Epithelial cell of prostate (primary cell): ENCODE measurements around the gene TOX2.

Source experiments
- DNase-seq: peaks from one replicate; pipeline ENCODE4 v3.0.0-alpha.2; 2011; ENCODE audit warnings: low read depth, low spot score
- H3K27ac ChIP-seq: fragments of 450-650 bp; 2 replicates; pipeline ENCODE4 v1.5.1; 2017; ENCODE audit warnings: mild to moderate bottlenecking

The TOX2 gene

DNA sequence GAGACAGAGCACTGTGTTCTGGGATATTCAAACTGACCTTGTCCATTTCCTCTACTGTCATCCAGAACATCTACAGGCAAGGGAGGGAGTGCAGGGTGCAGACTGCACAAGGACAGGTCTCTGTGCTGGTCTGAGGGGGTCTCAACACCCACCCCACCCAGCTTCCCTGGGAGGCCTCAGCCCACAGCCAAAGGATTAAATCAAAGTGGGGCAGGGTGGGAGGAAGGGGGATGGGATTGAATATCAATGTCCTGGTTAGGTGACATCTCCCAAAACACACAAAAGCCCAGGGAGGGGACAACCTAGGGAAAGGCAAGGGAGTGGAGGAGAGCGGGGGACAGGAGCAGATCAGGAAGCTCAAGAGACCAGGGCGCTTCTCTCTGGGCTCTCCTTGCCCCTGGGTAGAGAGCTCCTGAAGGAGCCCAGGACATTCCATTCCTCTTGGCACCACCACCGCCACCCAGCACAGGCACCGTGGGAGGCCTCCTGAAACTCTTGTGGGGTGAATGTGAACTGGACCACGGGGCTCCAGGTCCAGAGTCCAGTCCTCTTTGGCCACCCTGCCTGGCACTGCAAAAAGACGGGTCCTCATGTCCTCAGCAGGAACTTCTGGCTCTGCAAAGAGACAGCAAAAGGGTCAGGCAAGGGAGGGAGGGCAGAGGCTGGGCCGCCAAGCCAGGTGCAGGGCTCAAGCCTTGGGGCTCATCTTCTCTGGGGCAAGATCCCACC, 198.4 kb downstream of the TOX2 start:
- no peak overlapping the region for H3K27ac ChIP-seq
- no peak for DNase-seq

DNA sequence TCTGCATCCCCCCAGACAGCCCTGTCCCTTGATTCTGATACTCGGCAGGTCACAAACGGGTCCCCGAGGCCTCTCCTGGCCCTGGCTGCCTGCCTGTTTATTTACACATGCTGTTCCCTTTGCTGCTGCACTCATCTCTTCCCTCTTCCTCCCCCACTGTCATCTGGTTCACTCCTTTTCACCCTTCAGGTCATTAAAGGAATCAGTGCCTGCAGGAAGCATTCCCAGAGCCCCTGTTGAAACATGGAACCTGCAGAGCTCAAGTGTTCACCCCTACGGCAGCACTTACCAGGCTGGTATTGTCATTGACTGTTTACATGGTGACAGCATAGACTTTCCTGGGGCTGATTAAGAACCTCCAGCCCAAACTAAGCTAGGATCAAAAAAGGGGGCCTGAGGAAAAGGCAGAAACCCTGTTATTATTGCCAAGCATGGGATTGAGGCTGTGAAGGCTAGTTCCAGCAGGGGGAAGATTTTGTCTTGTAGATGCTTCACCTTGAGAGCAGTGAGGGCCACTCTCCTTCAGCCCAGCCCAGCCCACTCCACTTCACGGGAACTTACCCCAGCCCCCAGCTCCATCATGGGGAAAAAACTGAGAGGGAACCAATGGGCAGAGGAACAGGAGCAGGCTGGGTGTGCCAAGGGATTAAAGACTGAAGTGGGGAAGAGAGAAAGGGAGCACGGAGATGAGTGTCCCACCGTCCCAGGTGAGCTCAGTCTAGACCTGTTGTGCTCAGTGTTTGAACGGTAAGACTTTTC, 199.1 kb downstream of the TOX2 start:
- H3K27ac ChIP-seq = no peak overlapping the region
- DNase-seq = no peak

DNA sequence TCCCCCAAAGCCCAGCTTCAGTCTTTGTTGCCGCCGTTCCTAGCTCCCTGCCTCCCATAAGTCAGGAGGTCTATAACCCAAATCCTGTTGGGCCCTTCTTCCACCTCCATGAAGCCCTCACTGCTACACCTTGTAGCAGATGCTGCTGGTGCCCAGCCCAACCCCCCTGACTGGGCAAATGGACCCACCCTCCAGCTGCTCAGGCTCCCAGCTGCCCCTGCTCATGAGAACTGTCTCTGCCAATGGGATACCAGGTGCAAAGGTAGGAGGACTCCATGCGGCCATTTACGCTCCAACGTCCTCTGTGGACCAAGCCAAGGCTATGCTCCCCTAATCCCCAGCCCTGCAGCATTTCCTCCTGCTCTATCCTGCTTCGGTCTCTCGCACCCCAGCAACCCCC, 200.5 kb downstream of the TOX2 start:
- no peak overlapping the region for H3K27ac ChIP-seq
- DNase-seq = no peak

DNA sequence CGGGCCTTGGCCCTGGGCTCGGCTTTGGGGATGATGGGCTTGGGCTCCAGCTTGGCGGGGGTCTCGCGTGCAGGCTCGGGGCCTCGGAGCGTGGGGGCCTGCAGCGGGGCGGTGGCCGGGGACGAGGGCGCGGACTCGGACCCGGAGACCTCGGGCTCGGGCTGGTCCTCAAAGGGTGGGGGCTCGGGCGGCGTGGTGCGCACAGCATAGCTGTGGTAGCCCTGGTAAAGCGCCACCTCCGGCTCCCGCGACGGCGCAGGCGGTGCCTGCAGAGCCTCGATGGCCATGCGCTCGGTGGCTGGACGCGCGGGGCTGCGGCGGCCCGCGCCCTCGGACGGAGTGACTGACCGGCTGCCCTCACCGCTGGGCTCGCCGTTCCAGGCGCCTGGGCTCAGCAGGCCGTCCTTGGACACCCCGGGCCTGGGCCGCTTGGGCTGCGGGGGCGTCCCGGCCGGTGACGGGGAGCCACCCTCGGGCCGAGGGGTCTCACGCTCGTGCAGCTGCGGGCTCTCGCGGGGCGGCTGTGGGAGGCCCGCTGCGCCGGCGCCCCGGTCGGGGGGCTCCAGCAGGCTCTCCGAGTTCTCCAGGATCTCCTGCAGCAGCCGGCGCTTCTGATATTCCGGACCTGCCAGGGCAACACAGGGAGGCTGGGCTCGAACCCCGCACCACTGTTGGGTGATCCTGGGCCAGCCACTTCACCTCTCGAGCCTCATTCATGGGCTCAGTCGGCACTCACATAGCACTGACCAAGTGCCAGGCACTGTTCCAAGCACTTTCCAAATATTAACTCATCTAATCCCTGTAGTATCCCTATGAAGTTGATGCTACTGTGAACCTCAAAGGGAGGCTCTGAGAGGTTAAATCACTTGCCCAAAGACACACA, 201.4 kb downstream of the TOX2 start:
- H3K27ac ChIP-seq = no peak overlapping the region
- no peak for DNase-seq

DNA sequence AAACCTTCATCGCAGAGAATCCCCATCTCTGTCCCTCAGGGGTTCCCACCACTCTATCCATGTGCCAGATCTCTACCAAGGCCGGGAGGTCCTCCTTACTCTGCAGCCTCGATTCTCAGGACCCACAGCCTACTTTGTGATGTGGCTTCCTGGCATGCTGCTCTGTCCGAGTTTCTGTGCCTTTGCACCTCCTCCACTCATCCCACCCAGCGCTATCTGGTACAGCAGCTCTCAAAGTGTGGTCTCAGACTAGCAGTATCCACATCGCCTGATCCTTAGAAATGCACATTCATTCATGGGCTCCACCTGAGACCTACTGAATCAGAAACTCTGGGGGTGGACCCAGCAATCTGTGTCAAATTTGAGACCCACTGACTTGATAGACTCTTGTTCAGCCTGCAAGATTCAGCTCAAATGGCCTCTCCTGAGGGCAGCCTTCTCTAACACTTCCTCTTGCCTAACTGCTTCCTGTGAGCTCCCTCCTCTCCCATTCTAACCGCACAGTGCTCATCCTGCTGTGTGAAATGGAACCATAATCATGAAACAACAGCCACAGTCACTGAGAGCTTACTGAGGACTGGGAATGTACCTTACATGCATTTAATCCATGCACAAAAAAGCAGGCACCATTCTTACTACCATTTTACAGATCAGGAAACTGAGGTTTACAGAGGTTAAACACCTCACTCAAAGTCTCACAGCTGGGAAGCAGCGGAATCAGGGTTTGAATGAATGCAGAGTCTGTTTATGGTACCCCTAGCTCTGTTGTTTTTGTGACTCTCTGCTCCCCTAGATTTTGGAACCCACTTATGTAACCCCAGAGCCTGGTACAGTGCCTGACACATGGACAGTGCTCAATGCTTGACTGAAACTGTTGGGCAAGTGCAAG, 202.9 kb downstream of the TOX2 start:
- no peak for DNase-seq
- no peak overlapping the region for H3K27ac ChIP-seq

GRCh38 chr20:44118185-44119033, 203.8 kb downstream of the TOX2 start:
- DNase-seq = no peak
- no peak overlapping the region for H3K27ac ChIP-seq
